Subcutaneous adipose tissue (tissue), 4 donors: ENCODE results near the gene CNRIP1. TPM values are rescaled to one million over a fixed set of nuclear protein-coding genes. Genes with fewer than 3 reads are reported as not detected.

Source experiments
- total RNA-seq, 4 donors: library from RNA; depleted of rRNA; stranded (reverse); fragments of >200 nt; gene quantifications; one replicate each; pipeline ENCODE4 v1.1.0, GENCODE V29; 2016
- TF ChIP-seq, protein P1 (sequence below): fragments of 450-650 bp; IDR thresholded peaks from one replicate; pipeline ENCODE4 v1.5.1; 2016; ENCODE audit warnings: low read depth, mild to moderate bottlenecking, control low read depth, antibody characterized with exemption, moderate library complexity

The CNRIP1 gene
- total RNA-seq, 4 donors from 2014 or later = 36.2 to 59.8 (median 55.4) TPM

DNA sequence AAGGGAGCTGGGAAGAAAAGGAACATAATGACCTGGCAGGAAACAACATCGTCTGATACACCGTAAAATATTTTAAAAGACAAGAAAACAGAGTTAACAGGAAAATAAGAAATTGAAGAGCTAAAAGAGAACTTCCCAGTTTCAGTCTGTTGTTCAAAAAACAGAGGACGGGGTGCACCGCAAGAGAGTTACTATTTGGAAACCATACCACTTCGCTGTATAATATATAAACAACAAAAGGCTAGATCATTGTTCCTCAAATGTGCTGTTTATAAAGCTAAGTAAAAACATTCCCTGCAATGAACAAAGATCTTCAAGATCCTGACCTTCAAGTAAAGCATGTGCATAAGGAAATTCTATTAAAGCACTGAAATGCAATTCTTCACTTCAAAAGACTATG is 69.6 kb downstream of the CNRIP1 start:
- TF ChIP-seq, protein P1, sequence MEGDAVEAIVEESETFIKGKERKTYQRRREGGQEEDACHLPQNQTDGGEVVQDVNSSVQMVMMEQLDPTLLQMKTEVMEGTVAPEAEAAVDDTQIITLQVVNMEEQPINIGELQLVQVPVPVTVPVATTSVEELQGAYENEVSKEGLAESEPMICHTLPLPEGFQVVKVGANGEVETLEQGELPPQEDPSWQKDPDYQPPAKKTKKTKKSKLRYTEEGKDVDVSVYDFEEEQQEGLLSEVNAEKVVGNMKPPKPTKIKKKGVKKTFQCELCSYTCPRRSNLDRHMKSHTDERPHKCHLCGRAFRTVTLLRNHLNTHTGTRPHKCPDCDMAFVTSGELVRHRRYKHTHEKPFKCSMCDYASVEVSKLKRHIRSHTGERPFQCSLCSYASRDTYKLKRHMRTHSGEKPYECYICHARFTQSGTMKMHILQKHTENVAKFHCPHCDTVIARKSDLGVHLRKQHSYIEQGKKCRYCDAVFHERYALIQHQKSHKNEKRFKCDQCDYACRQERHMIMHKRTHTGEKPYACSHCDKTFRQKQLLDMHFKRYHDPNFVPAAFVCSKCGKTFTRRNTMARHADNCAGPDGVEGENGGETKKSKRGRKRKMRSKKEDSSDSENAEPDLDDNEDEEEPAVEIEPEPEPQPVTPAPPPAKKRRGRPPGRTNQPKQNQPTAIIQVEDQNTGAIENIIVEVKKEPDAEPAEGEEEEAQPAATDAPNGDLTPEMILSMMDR = no peak

DNA sequence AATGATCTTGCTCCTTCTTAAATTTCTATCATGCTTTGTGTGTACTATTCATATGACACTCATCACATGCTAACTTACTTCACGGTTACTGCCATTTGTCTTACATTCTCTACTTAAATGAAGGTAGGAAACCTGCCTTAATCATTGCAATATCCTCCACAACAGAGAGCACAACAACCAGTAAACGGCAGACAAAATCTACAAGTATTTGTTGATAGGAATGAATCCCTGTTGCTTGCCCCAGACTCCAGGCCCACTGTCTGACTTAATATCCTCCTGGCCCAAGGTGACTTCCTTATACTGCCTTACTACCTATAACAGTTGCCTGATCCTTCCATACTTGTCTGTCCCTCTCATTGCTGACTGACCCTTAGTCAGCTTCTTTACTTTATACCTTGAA is 70.9 kb downstream of the CNRIP1 start:
- TF ChIP-seq, protein P1 = no peak

DNA sequence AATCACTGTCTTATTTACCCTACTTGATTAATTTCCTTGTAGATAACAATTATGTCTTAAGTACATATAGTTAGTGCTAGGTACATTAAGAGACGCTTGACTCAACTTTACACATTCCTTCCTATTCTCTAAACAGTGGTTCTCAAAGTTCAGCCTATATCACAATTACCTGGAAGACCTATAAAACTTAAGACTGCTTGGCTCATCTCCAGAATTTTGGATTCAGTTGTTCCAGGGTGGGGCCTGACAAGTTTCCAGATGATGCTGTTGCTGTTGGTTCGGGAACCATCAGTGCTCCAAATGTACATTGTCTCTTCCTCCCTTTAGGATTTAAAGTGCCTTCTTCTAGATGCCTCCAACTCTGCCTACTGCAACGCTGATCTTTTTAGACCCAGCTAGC is 71.4 kb downstream of the CNRIP1 start:
- TF ChIP-seq, protein P1 = no peak

DNA sequence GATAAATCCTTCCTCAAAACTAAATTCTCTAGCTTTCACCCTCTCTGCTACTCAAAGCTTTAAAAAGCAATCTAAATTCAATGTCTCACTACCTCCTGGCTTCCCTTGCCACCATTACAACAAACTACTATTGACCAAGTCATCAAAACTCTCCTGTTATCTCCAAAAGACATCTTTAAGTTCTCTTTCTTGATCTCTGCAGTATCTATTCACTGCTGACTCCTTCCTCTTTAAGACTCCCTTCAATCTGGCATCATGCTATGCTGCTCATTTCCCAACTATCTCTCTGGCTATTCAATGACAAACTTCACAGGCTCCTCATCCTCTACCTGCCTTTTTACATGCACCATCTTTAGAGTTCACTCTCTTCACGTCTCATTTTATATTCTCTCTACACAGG is 73.4 kb downstream of the CNRIP1 start:
- TF ChIP-seq, protein P1 = no peak

DNA sequence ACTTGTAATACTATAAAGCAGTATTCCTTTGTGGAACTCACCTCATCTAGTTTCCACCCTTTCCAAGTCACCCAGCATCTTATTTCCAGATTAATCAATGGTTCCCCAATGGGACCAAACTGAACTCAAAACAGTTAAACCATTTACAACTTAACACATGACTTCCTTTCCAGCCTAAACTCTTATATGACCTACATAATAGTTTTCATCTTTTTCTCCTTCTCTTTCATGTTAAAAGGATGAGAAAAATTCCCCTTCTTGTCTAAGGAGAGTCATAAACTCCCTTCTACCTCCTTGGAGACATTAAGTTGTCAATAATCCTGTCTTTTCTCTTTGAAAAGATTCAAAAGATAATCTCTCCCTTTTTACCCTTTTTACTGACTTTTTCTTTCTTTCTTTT is 74.1 kb downstream of the CNRIP1 start:
- TF ChIP-seq, protein P1 = no peak

DNA sequence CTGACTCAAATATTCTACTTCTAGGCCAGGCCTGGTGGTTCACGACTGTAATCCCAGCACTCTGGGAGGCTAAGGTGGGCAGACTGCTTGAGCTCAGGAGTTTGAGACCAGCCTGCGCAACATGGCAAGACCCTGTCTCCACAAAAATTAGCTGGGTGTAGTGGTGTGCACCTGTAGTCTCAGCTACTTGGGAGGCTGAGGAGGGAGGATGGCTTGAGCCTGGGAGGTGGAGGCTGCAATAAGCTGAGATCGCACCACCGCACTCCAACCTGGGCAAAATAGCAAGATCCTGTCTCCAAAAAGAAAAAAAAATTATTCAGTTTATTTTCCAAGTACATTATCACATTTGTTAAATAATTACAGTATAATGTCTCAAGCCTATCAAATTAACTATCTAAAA is 74.7 kb downstream of the CNRIP1 start:
- TF ChIP-seq, protein P1 = no peak

DNA sequence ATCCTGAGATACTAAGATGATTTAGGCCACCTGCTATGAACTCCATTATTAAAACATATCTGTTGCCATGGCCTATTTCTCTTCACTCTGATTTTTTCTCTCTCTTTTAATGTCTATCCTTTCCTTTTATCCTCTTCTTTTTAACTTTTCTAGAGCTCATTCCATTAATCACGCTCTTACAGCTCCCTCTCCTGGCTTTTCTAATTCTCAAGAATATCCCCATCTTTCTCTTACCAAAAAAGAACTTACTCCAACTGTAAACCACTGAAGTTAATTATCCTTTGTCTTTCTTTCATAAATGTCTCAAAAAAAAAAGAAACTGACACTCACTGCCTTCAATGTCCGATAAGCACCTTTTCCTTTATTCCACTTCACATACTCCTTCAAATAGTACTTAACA is 75.3 kb downstream of the CNRIP1 start:
- TF ChIP-seq, protein P1 = no peak

Other genes with a start within 250 kb of the CNRIP1 start
- gene PNO1, start 162.1 kb downstream of the CNRIP1 start, total RNA-seq = 10 to 100 TPM in 3 of 4 donors, 1 to 10 TPM in 1; 9.4 to 28.7 (median 13.6) TPM
- 10 to 100 TPM; 68.6 to 86.3 (median 70.1) TPM for gene PPP3R1, start 67.4 kb downstream of the CNRIP1 start, total RNA-seq
- 10 to 100 TPM; 19.0 to 62.9 (median 31.8) TPM for gene PLEK, start 45.3 kb upstream of the CNRIP1 start, total RNA-seq
- gene FBXO48, start 147.3 kb upstream of the CNRIP1 start, total RNA-seq = 1 to 10 TPM; 1.3 to 2.0 (median 1.8) TPM
- 10 to 100 TPM in 2 of 4 donors, 1 to 10 TPM in 2; 6.6 to 10.8 (median 10.1) TPM for gene APLF, start 147.6 kb upstream of the CNRIP1 start, total RNA-seq